Measurements from ENCODE around the gene TRIM28.
A peak's percentile ranks its signal among the peaks of the same experiment; 100 is the strongest.
"Not testable (repeated sequence)": the region's sequence is repeated elsewhere in the genome, so short reads cannot be mapped to it uniquely, and the experiment has no call there.

The TRIM28 gene

DNA sequence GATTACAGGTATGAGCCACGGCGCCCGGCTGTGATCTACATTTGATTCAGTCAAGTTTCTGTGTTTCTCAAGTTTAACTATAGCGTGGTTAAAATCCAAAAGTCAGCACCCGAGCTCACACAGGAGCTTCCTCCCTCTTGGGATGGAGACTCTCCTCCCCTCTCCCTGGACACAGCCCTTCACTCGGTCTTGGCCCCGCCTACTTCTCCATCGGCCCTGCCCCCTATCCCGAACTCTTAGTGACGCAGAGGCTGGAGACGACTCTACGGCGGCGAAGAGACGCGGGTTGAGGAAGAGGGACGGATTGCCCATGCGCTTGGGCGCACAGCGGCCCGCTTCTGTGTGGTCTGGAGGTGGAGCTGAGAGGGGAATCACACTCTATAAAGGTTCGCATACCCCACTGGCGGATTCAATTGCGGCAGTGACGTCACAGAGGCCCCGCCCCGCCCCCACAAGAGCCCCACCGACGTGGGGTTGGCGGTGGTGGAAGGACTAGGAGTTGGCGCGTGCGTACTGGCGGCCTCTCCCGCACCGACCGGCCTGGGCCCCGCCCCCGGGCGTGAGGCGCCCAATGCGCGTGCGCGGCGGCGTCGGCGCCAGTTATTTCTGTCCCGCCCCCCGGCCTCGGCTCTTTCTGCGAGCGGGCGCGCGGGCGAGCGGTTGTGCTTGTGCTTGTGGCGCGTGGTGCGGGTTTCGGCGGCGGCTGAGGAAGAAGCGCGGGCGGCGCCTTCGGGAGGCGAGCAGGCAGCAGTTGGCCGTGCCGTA is at the start of gene TRIM28:
Gene TRIM28 (plus strand): TSS at position 239 of the 765 bp plus-strand sequence. CDS start 694 bp downstream, outside the sequence.
- DNase-seq: peak; percentile 100

GRCh38 chr19:58497634-58498170 is 46.2 kb upstream of the TRIM28 start:
- no peak for DNase-seq

GRCh38 chr19:58498316-58499020 is 45.4 kb upstream of the TRIM28 start:
- no peak for DNase-seq

GRCh38 chr19:58499021-58499927 is 44.6 kb upstream of the TRIM28 start:
- peak; percentile 98 for DNase-seq

DNA sequence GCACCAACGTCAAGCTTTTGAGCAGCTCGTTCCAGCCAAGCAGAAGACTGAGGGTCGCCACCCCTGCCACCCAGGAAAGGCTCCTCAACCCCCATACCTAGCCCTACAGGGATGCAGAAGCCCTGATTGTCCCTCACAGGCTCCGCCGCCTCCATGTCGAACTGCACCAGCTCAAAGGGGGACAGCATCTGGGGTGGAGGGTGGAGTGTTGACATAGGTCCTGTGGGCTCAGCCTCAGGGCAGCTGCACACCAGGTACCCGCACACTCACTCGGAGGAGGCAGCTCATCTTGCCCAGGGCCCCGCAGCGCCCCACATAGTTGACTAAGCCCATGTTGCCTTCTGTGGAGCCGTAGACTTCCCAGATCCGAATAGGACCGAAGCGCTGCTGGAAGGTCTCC is 43.6 kb upstream of the TRIM28 start:
- DNase-seq: no peak

DNA sequence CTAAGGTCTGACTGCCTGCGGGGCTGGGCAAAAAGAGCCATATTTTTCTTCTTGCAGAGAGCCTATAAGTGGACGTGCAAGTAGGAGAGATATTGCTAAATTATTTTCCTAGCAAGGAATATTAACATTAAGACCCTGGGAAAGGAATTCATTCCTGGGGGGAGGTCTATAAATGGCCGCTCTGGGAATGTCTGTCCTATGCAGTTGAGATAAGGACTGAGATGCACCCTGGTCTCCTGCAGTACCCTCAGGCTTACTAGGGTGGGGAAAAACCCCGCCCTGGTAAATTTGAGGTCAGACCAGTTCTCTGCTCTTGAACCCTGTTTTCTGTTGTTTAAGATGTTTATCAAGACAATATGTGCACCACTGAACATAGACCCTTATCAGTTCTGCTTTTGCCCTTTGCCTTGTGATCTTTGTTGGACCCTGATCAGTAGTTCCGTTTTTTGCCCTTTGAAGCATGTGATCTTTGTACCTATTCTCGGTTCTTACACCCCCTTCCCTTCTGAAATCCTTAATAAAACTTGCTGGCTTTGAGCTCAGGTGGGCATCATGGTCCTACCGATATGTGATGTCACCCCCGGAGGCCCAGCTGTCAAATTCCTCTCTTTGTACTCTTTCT is 36.2 kb upstream of the TRIM28 start:
- DNase-seq: not testable (repeated sequence)

- no peak for DNase-seq
These were observed 34.2 kb upstream of the TRIM28 start for GRCh38 chr19:58509731-58510083.

- no peak for DNase-seq
These were observed 33.6 kb upstream of the TRIM28 start for GRCh38 chr19:58510084-58510862.

DNA sequence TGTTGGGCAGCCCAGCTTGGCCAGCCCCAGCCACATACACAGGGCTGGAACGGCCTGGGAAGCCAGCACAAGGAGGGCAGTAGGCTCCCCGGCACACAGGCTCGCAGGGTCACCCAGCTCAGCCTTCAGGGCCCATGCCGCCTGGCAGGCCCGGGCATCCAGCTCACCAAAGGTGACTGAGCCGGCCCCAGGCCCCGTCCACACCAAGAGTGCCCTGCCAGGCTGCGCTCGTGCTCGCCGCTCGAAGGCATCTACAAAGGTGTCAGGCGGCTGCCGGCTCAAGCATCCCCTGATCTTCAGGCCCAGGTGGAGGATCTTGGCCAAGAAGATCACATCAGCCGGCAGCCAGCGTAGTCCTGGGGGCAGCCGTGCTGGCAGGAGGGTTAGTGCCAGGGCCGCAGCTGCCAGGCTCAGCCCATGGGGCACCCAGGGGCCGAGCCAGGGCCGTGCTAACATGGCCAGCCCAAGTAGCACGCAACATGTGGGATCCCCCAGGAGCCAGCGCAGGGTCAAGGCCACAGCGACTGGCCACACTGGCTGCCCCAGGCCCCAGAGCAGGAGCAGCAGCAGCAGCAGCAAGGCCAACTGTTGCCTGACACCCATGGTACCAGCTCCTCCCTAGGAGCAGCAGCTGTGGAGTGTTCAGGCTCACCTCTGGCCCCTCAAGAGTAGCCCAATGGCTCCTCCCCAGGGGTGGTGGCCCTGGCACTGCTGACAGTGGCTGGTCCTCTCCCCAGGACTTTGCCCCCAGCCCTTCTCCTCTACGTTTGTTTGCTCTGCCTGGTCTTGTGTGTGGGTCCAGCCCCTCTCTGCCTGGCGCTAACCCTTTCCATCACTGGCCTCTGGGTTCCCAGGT is 32.3 kb upstream of the TRIM28 start, which contains the start of gene SLC27A5:
Gene SLC27A5 (minus strand): TSS at position 640 of the 856 bp plus-strand sequence. CDS start 37 bp downstream, at position 603.
- no peak for DNase-seq

DNA sequence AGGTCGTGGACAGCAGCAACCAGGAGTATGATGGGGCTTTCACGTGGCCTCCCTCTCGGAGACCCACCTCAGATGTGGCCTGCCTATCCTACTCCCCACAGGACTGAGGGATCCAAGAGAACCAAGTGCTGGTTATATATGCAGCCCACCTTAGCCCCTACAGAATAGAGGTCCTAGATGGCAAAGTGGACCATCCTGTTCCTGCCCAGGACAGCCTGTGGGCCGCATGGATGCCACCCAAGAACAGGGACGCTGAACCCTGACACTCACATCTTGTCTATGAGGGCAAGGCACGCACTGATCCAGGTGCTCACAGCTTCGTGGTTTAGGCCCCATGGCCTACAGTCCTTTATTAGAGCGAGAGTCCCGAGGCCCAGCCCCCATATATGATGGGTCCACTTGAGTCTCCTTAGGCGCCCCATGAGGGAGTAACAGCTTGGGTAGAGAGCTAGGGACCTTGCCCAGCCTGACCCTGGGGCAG is 30.6 kb upstream of the TRIM28 start:
- DNase-seq: no peak

DNA sequence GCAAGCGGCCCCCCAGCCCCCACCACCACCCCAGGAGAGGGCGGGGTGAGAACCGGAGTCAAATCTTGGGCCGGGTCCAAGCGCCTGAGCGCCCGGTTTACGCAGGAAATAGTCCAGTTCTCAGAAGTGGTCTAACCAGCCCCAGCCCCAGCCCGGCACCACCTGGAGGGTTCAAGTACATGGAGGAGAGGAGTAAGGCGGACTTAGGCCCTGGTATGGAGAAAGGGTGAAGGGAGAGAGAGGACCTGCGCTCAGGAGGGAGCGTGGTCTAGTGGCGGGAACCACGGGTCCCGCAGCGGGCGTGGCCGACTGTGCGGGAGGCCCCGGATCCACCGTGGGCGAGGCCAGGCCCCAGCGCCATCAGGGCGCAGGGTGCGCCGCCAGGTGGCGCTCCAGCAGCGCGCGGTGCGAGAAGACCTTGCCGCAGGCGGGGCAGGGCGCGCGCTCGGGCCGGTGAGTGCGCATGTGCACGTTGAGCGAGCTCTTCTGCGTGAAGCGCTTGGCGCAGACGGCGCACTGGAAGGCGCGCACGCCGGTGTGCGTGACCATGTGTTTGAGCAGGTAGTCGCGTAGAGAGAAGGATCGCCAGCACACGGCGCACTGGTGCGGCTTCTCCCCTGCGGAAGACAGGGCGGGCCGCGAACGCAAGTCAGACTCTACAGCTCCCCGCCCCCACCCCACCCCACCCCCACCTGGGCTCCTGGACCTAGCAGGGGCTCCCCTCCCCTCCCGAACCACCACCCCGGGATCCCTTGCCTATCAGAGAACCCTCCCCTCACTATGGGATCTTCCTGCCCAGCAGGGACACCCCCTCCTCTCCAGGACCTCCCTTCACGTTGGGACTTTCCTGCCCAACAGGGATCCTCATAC is 29.9 kb upstream of the TRIM28 start:
- peak; percentile 96 for DNase-seq

DNA sequence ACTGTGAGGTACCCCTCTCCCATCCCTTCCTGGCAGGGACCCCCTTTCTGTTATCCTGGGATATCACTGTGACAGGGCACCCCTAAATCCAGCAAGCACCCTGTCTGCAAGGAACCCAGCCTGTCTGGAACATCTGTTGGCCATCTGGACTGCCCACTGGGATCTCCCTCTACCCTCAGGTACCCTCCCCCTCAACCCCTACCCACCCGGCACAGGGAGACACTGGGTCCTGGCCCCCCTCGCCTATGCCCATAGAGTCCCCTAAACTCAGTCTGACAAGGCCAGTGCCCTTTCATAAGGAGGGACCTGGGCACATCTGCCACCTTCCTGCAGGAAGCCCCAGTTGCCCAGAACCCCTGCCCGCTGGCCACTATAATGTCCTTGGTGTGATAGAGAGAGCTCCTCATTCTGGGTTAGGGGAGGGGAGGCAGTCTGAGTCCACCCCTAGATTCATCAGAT is 29.3 kb upstream of the TRIM28 start:
- DNase-seq: no peak

GRCh38 chr19:58515259-58515658 is 28.6 kb upstream of the TRIM28 start:
- DNase-seq: no peak

DNA sequence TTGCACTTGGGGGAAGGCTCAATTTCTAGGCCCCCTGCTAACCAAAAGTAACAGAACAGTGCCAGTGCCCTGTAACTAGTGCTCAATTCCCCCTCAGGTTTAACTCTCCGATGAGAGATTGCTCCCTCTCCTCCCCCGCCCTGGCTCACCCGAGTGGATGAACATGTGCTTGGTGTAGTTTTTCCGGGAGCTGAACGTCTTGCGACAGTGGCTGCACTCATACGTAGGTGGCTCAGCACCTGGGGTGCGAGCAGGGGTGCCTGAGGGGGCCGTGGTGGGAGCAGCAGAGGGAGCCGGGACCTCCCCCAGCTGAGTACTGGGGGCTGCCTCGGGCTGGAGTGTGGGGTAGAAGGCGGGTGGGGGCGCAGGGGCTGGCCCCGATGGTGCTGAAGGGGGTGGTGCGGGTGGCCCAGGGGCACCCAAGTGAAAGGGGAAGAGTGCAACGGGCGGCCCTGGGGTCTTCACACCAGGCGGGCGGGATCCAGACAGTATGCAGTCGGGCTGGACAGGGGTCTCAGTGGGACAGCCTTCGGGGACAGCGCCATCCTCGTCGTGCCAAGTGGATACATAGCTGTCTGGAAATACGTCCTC is 27.5 kb upstream of the TRIM28 start:
- DNase-seq: no peak

DNA sequence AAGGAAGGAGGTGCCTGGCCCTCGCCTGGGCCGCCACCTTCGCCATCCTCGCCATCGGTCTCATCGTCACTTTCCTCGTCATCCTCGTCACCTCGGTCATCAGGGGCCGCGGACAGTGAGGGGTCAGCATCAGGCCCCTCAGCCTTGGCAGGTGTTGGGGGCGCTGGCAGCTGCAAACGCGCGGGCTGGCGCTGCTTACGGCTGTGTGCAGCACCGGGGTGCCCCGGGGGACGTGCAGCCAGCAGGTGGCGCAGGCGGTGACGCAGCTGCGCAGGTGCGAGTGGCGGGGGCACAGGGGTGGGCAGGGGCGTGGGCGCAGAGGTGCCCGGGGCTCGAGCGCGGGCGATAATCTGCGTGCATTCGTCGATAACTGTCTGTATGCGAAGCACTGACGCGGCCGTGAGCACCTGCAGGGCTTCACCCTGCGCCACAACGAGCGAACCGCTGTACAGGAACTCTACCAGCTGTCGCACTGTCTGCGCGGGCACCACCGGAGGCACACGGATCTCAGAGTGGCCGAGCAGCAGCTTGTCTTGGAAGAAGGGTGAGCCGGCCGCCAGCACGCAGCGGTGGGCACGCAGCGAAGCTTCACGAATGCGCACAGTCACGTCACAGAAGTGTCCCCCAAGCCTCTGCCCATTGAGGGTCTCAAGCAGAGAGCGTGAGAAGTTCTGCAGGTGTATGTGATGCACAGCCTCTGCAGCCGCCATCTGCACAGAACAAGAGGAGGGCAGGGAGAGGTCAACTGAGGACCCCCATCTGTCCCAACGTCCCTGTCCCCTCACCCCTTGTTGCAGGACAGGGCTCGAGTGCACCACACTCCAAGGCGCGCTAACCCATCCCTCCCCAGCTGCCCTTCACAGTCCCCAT is 26.7 kb upstream of the TRIM28 start:
- no peak for DNase-seq

GRCh38 chr19:58518256-58519086 is 25.4 kb upstream of the TRIM28 start:
- DNase-seq: no peak

- peak; percentile 66 for DNase-seq
These were observed 24.8 kb upstream of the TRIM28 start for GRCh38 chr19:58519087-58519354.

Data from CD4-positive, alpha-beta T cell treated with Interleukin-6 for 4 hours (primary cell).